ENCODE data around the gene LFNG.

LFNG gene

DNA sequence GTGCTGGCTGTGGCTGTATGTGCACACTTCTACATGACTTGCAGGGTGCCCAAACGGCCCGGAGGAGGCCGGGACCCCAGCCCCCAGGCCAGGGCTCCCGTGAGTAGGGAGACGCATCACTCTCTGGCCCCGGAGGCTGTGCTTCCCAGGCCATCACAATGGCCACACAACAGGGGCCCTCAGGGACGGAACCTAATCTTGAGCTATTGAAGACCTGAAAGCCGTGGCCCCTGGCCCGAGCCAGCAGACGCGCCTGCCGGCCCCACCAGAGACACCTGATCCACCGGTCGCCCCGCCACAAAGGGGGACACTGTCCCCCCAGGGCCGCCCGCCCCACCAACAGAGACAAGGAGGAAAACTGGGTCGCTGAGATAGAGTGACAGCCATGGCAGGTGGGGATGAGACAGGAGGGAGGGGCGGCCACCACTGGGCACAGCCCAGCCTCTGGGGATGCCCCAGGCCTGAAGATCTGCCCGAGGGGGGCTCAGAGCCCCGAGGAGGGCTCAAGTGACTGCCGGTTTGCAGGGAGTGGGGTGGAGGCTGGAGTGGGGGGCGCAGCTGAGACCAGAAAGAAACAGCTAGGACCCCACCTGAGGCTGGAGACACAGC is 10.2 kb upstream of the LFNG start:
- no peak overlapping the region for H3K4me2 ChIP-seq (ENCODE audit: low read length)
- no peak overlapping the region for H3K4me3 ChIP-seq (ENCODE audit: low read depth, low read length)
- H3K4me1 ChIP-seq (ENCODE audit: control insufficient read depth in 1 of 2, insufficient read depth in 2 of 2, low read length in 2 of 2), result peaks cover 2 to 9% of the 10 kb centered on the region in 2 experiments
- no peak overlapping the region for H2BK5ac ChIP-seq (ENCODE audit: low read depth, low read length, poor library complexity)
- no peak overlapping the region for H3K9ac ChIP-seq (ENCODE audit: low read length)
- H3K4ac ChIP-seq (ENCODE audit: low read depth, low read length), result no peak overlapping the region
- H4K12ac ChIP-seq (ENCODE audit: low read depth, low read length), result no peak overlapping the region
- no peak overlapping the region for H3K18ac ChIP-seq (ENCODE audit: low read length)
- H2AK5ac ChIP-seq (ENCODE audit: low read length), result no peak overlapping the region
- H4K8ac ChIP-seq (ENCODE audit: low read depth, low read length), result no peak overlapping the region
- DNase-seq, result no peak
- no peak overlapping the region for H3K14ac ChIP-seq (ENCODE audit: low read length)
- H3K27me3 ChIP-seq (ENCODE audit: insufficient read depth, low read length), result no peaks in the 10 kb centered on the region
- H2BK120ac ChIP-seq (ENCODE audit: insufficient read depth, low read length, poor library complexity), result no peak overlapping the region
- H3K9me3 ChIP-seq (ENCODE audit: insufficient read depth, low read depth, low read length), result peaks cover 1% of the 10 kb centered on the region
- H3K79me1 ChIP-seq (ENCODE audit: low read length), result no peaks in the 10 kb centered on the region
- no peak overlapping the region for H2BK12ac ChIP-seq (ENCODE audit: low read length)
- H3K23ac ChIP-seq (ENCODE audit: low read length), result no peak overlapping the region
- H2AFZ ChIP-seq (ENCODE audit: insufficient read depth, low read length, poor library complexity), result no peak overlapping the region
- H3K27ac ChIP-seq (ENCODE audit: low read depth, low read length), result no peak overlapping the region
- no peaks in the 10 kb centered on the region for H3K36me3 ChIP-seq (ENCODE audit: control insufficient read depth in 1 of 2, insufficient read depth in 2 of 2, low read length in 2 of 2)
- WGBS (ENCODE audit: extremely low coverage, insufficient coverage, insufficient read length), result no CpG with 5 or more reads among the region's 23 CpGs
- peak overlapping the region; percentile 28 for H4K91ac ChIP-seq (ENCODE audit: low read depth, low read length)
- H3K79me2 ChIP-seq (ENCODE audit: control insufficient read depth, insufficient read depth, low read length, poor library complexity), result no peaks in the 10 kb centered on the region

DNA sequence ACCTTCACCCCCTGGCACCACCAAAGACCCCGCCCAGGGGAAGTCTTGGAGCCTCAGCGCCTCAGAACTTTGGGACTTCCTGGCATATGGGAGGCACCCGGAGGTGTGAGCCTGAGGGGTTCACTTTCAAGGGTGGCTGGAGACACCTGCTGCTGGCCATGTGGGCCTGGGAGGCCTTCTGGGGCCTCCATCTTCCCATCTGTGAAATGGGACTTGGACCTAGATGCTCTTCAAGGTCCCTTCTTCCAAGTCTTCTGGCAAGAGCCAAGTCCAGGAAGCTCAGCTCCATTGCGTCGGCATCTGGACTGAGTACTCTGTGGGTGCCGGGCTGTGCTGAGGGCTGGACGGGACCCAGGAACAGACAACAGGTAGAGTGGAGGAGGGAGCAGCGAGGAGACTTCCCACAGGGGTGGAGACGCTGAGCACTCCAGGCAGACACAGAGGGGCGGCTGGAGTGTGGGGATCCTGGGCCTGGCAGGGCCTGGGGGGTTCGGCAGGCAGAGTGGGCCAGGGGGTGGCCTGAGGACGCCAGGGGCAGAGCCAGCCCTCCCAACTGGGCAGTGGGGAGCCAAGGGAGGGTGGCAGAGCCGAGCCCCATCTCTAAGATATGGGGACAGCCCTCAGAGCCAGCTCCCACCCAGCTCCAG is 9.3 kb upstream of the LFNG start:
- H3K36me3 ChIP-seq (ENCODE audit: control insufficient read depth in 1 of 2, insufficient read depth in 2 of 2, low read length in 2 of 2), result no peaks in the 10 kb centered on the region
- no peak overlapping the region for H3K4ac ChIP-seq (ENCODE audit: low read depth, low read length)
- H3K79me1 ChIP-seq (ENCODE audit: low read length), result no peaks in the 10 kb centered on the region
- H3K79me2 ChIP-seq (ENCODE audit: control insufficient read depth, insufficient read depth, low read length, poor library complexity), result no peaks in the 10 kb centered on the region
- no peak overlapping the region for H3K18ac ChIP-seq (ENCODE audit: low read length)
- WGBS (ENCODE audit: extremely low coverage, insufficient coverage, insufficient read length), result no CpG with 5 or more reads among the region's 13 CpGs
- no peak overlapping the region for H3K14ac ChIP-seq (ENCODE audit: low read length)
- peaks cover 3% of the 10 kb centered on the region for H3K9me3 ChIP-seq (ENCODE audit: insufficient read depth, low read depth, low read length)
- no peak overlapping the region for H2AK5ac ChIP-seq (ENCODE audit: low read length)
- no peak overlapping the region for H2AFZ ChIP-seq (ENCODE audit: insufficient read depth, low read length, poor library complexity)
- H3K27ac ChIP-seq (ENCODE audit: low read depth, low read length), result no peak overlapping the region
- H4K8ac ChIP-seq (ENCODE audit: low read depth, low read length), result no peak overlapping the region
- no peak overlapping the region for H4K12ac ChIP-seq (ENCODE audit: low read depth, low read length)
- no peak overlapping the region for H3K4me2 ChIP-seq (ENCODE audit: low read length)
- H2BK12ac ChIP-seq (ENCODE audit: low read length), result no peak overlapping the region
- H3K27me3 ChIP-seq (ENCODE audit: insufficient read depth, low read length), result no peaks in the 10 kb centered on the region
- no peak overlapping the region for H3K9ac ChIP-seq (ENCODE audit: low read length)
- H3K4me3 ChIP-seq (ENCODE audit: low read depth, low read length), result no peak overlapping the region
- H4K91ac ChIP-seq (ENCODE audit: low read depth, low read length), result no peak overlapping the region
- H3K4me1 ChIP-seq (ENCODE audit: control insufficient read depth in 1 of 2, insufficient read depth in 2 of 2, low read length in 2 of 2), result peaks cover 2 to 9% of the 10 kb centered on the region in 2 experiments
- H2BK120ac ChIP-seq (ENCODE audit: insufficient read depth, low read length, poor library complexity), result no peak overlapping the region
- no peak overlapping the region for H3K23ac ChIP-seq (ENCODE audit: low read length)
- no peak for DNase-seq
- H2BK5ac ChIP-seq (ENCODE audit: low read depth, low read length, poor library complexity), result no peak overlapping the region

DNA sequence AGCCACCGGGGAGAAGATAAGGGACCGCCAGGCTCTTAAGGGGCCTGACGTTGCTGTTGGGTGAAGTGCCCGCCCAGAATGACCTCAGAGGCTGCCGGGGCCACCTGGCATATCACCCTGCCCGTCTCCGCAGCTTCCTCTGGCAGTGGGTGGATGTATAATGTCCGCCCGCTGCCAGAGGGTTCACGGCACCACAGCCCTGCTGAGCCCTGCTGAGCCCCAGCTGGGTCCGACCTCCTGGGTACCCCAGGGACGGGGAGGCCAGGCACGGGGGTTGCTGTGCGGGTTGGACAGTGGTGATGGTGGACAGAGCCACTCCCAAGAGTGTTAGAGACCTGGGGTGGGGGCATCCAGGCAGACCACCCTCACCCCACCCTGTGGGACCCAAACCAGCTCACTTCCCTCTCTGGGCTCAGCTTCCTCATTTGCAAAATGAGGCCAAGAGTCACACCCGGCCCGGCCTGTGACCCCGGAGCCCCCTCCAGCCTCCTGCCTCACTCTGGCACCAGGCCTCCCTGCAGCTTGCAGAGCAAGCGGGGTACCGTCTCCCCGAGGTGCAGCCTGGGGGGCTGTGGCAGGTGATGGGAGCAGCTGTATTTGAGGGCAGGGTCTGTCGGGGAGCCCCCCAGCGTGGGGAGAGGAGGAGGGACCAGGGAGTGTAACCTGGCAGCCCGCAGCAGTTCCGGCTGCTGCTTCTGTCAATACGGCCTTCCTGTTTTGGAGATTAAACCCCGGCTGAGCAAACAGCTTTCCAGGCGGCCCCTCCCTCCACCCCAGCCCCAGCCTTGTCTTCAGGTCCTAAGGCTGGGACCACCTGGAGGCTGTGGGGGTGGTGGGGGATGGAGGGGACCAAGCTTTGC is 8.4 kb upstream of the LFNG start:
- no peak overlapping the region for H4K8ac ChIP-seq (ENCODE audit: low read depth, low read length)
- H3K27ac ChIP-seq (ENCODE audit: low read depth, low read length), result no peak overlapping the region
- H2AK5ac ChIP-seq (ENCODE audit: low read length), result no peak overlapping the region
- no peak for DNase-seq
- H2BK120ac ChIP-seq (ENCODE audit: insufficient read depth, low read length, poor library complexity), result no peak overlapping the region
- no peak overlapping the region for H2BK12ac ChIP-seq (ENCODE audit: low read length)
- no peak overlapping the region for H2BK5ac ChIP-seq (ENCODE audit: low read depth, low read length, poor library complexity)
- peaks cover 2 to 9% of the 10 kb centered on the region in 2 experiments for H3K4me1 ChIP-seq (ENCODE audit: control insufficient read depth in 1 of 2, insufficient read depth in 2 of 2, low read length in 2 of 2)
- H3K9ac ChIP-seq (ENCODE audit: low read length), result no peak overlapping the region
- no peak overlapping the region for H3K4me3 ChIP-seq (ENCODE audit: low read depth, low read length)
- H3K27me3 ChIP-seq (ENCODE audit: insufficient read depth, low read length), result no peaks in the 10 kb centered on the region
- H2AFZ ChIP-seq (ENCODE audit: insufficient read depth, low read length, poor library complexity), result no peak overlapping the region
- H3K9me3 ChIP-seq (ENCODE audit: insufficient read depth, low read depth, low read length), result peaks cover 5% of the 10 kb centered on the region
- H4K12ac ChIP-seq (ENCODE audit: low read depth, low read length), result no peak overlapping the region
- WGBS (ENCODE audit: extremely low coverage, insufficient coverage, insufficient read length), result no CpG with 5 or more reads among the region's 27 CpGs
- H3K4ac ChIP-seq (ENCODE audit: low read depth, low read length), result no peak overlapping the region
- H3K23ac ChIP-seq (ENCODE audit: low read length), result no peak overlapping the region
- H3K36me3 ChIP-seq (ENCODE audit: control insufficient read depth in 1 of 2, insufficient read depth in 2 of 2, low read length in 2 of 2), result no peaks in the 10 kb centered on the region
- no peak overlapping the region for H3K4me2 ChIP-seq (ENCODE audit: low read length)
- H3K79me2 ChIP-seq (ENCODE audit: control insufficient read depth, insufficient read depth, low read length, poor library complexity), result no peaks in the 10 kb centered on the region
- H3K18ac ChIP-seq (ENCODE audit: low read length), result no peak overlapping the region
- H4K91ac ChIP-seq (ENCODE audit: low read depth, low read length), result no peak overlapping the region
- H3K79me1 ChIP-seq (ENCODE audit: low read length), result no peaks in the 10 kb centered on the region
- H3K14ac ChIP-seq (ENCODE audit: low read length), result no peak overlapping the region

DNA sequence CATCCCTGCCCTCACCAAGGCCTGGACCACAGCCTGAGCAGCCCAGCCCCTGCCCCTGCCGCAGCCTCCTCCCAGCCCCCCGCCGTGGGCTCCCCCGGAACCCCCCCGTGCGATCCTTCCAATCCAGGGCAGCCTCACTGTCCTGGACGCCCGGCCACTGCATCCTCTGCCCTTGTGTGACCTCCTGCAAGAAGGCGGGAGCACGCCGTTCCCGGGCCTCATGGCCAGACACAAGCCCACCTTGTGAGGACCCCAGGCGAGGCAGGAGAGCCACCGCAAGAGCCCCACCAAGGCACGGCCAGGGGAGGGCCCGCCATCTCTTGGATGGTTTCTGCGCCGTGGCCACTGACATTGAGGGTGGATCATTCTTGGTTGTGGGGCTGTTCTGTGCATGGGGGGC is 7.8 kb upstream of the LFNG start:
- Histone ChIP-seq H4K8ac (ENCODE audit: low read depth, low read length) (no peak overlapping the region), H3K36me3 (ENCODE audit: control insufficient read depth in 1 of 2, insufficient read depth in 2 of 2, low read length in 2 of 2) (no peaks in the 10 kb centered on the region), H3K4ac (ENCODE audit: low read depth, low read length) (no peak overlapping the region), H4K12ac (ENCODE audit: low read depth, low read length) (no peak overlapping the region), H2BK12ac (ENCODE audit: low read length) (no peak overlapping the region), H3K4me3 (ENCODE audit: low read depth, low read length) (no peak overlapping the region), H3K23ac (ENCODE audit: low read length) (no peak overlapping the region), H4K91ac (ENCODE audit: low read depth, low read length) (no peak overlapping the region), H3K79me1 (ENCODE audit: low read length) (peaks cover under 1% of the 10 kb centered on the region), H2BK120ac (ENCODE audit: insufficient read depth, low read length, poor library complexity) (no peak overlapping the region), H3K27ac (ENCODE audit: low read depth, low read length) (no peak overlapping the region), H3K79me2 (ENCODE audit: control insufficient read depth, insufficient read depth, low read length, poor library complexity) (no peaks in the 10 kb centered on the region), H3K9me3 (ENCODE audit: insufficient read depth, low read depth, low read length) (peaks cover 5% of the 10 kb centered on the region), H3K9ac (ENCODE audit: low read length) (no peak overlapping the region), H3K18ac (ENCODE audit: low read length) (no peak overlapping the region), H2AFZ (ENCODE audit: insufficient read depth, low read length, poor library complexity) (no peak overlapping the region), H3K4me2 (ENCODE audit: low read length) (no peak overlapping the region), H3K14ac (ENCODE audit: low read length) (no peak overlapping the region), H2AK5ac (ENCODE audit: low read length) (no peak overlapping the region), H3K4me1 (ENCODE audit: control insufficient read depth in 1 of 2, insufficient read depth in 2 of 2, low read length in 2 of 2) (peaks cover 8 to 15% of the 10 kb centered on the region in 2 experiments), H2BK5ac (ENCODE audit: low read depth, low read length, poor library complexity) (no peak overlapping the region), H3K27me3 (ENCODE audit: insufficient read depth, low read length) (no peaks in the 10 kb centered on the region)
- DNase-seq, result no peak
- no CpG with 5 or more reads among the region's 18 CpGs for WGBS (ENCODE audit: extremely low coverage, insufficient coverage, insufficient read length)
